H7 (cell line): Measurements from ENCODE around the gene PTBP3. TPM values are rescaled to one million over a fixed set of nuclear protein-coding genes. Genes with fewer than 3 reads are reported as not detected.
"Not testable (repeated sequence)": the region's sequence is repeated elsewhere in the genome, so short reads cannot be mapped to it uniquely, and the experiment has no call there.

ENCODE experiments used
- DNase-seq: peaks from one replicate; pipeline ENCODE4 v3.0.0; 2012
- H3K27me3 ChIP-seq: 2 replicates; pipeline ENCODE4 v1.6.0; 2011; ENCODE audit warnings: mild to moderate bottlenecking, low read length; ENCODE audit not compliant: control insufficient read depth, insufficient read depth
- H3K36me3 ChIP-seq: replicated peaks from 2 replicates; pipeline ENCODE4 v1.5.1; 2011; ENCODE audit warnings: low read length; ENCODE audit not compliant: control insufficient read depth, insufficient read depth
- H3K4me3 ChIP-seq: 2 replicates; pipeline ENCODE4 v1.5.1; 2011; ENCODE audit warnings: low read depth, mild to moderate bottlenecking, control low read depth, low read length, moderate library complexity; ENCODE audit not compliant: insufficient read depth
- total RNA-seq: library from RNA; depleted of rRNA; stranded (reverse); fragments of >200 nt; shearing (Covaris generic); gene quantifications from 2 replicates; pipeline ENCODE4 v1.2.3, GENCODE V29; 2014

The PTBP3 gene
- total RNA-seq, 1 experiment from 2014 or later, result 57.5 TPM

GRCh38 chr9:112369817-112370216 lies 36.4 kb upstream of the PTBP3 start:
- H3K4me3 ChIP-seq, result no peak overlapping the region
- DNase-seq, result no peak

DNA sequence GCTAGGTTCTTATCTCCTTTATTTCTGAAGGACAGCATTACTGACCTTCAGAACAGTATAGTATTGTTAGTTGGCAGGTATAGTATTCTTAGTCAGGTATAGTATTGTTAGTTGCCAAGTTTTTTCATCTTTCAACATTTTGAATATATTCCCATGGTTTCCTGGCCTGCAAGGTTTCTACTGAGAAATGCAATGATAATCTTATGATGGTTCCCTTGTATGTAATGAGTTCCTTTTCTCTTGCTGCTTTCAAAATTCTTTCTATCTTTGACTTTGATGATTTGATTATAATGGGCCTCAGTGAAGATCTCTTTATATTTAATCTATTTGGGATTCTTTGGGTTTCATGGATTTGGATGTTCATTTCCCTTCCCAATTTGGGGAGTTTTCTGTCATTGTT lies 34.0 kb upstream of the PTBP3 start:
- no peaks in the 10 kb centered on the region for H3K36me3 ChIP-seq
- DNase-seq, result no peak
- no peak overlapping the region for H3K4me3 ChIP-seq
- H3K27me3 ChIP-seq, result no peaks in the 10 kb centered on the region

More at GRCh38 chr9:112369817-112370216, 36.4 kb upstream of the PTBP3 start:
- H3K27me3 ChIP-seq, result no peaks in the 10 kb centered on the region
- H3K36me3 ChIP-seq, result no peaks in the 10 kb centered on the region

- no peaks in the 10 kb centered on the region for H3K36me3 ChIP-seq
- no peak for DNase-seq
- H3K27me3 ChIP-seq, result no peaks in the 10 kb centered on the region
- no peak overlapping the region for H3K4me3 ChIP-seq
Measured at GRCh38 chr9:112366591-112366990, 33.2 kb upstream of the PTBP3 start.

DNA sequence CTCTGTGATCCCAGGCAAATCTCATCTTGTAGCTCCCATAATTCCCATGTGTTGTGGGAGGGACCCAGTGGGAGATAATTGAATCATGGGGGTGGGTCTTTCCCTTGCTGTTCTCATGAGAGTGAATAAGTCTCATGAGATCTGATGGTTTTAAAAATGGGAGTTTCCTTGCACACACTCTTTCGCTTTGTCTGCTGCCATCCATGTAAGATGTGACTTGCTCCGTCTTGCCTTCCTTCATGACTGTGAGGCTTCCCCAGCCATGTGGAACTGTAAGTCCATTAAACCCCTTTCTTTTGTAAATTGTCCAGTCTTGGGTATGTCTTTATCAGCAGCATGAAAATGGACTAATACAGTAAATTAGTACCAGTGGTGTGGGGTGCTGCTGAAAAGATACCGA lies 31.8 kb upstream of the PTBP3 start:
- not testable (repeated sequence) for DNase-seq, H3K27me3 ChIP-seq, H3K36me3 ChIP-seq, H3K4me3 ChIP-seq

DNA sequence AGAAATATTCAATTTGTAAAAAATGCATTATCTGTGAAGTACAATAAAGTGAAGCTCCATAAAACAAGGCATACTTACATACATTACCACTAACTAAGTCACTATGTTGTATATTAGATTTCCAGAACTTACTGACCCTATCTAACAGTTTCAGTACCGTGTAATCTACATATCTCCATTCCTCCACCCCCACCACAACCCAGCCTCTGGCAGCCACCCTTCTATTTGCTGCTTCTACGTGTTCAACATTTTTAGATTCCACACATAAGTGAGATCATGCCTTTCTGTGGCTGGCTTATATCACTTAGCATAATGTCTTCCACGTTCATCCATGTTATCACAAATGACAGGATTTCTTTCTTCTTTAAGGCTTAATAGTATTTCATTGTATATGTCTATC lies 31.3 kb upstream of the PTBP3 start:
- no peak overlapping the region for H3K4me3 ChIP-seq
- no peak for DNase-seq
- no peaks in the 10 kb centered on the region for H3K27me3 ChIP-seq
- no peaks in the 10 kb centered on the region for H3K36me3 ChIP-seq

GRCh38 chr9:112361601-112362000 lies 28.2 kb upstream of the PTBP3 start:
- no peak overlapping the region for H3K4me3 ChIP-seq
- peak; percentile 22 for DNase-seq
- H3K36me3 ChIP-seq, result no peaks in the 10 kb centered on the region
- H3K27me3 ChIP-seq, result no peaks in the 10 kb centered on the region

DNA sequence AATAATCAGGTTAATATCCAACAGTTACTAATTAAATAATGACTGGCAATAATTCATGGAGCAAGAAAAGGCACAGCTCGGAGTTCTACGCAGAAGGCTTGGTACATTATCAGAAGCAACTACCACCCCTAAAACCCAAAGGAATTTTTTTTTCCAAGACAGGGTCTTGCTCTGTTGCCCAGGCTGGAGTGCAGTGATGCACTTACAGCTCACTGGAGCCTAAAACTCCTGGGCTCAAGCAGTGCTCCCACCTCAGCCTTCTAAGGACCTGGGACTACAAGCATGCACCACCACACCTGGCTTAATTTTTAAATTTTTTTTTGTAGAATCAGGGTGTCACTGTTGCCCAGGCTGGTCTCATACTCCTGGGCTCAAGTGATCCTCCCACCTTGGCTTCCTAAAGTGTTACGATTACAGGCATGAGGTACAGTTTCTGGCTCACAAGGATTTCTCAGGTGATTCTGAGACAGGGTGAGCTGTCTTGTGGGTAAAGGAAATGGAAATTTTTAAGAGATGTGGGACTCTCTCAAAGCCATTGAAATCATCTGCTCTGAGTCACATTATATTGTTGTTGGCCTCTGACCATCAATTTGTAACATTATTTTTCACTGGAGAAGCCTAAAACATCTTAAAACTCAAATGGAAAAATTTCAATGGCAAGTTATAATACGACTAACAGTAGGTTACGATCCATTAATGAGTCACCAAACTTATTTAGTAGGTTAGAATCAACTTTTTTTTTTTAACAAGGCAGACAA lies 26.8 kb upstream of the PTBP3 start:
- no peak overlapping the region for H3K4me3 ChIP-seq
- DNase-seq, result no peak
- no peaks in the 10 kb centered on the region for H3K36me3 ChIP-seq

GRCh38 chr9:112355427-112355897 lies 22.0 kb upstream of the PTBP3 start:
- no peak for DNase-seq
- Histone ChIP-seq H3K4me3 (no peak overlapping the region), H3K36me3 (no peaks in the 10 kb centered on the region), H3K27me3 (no peaks in the 10 kb centered on the region)

More for the DNA sequence above, 26.8 kb upstream of the PTBP3 start:
- H3K27me3 ChIP-seq, result no peaks in the 10 kb centered on the region

- Histone ChIP-seq H3K27me3 (no peaks in the 10 kb centered on the region), H3K4me3 (no peak overlapping the region), H3K36me3 (no peaks in the 10 kb centered on the region)
- DNase-seq, result no peak
Measured at GRCh38 chr9:112354081-112354743, 20.8 kb upstream of the PTBP3 start.

GRCh38 chr9:112352209-112352608 lies 18.8 kb upstream of the PTBP3 start:
- Histone ChIP-seq H3K4me3 (no peak overlapping the region), H3K36me3 (no peaks in the 10 kb centered on the region), H3K27me3 (no peaks in the 10 kb centered on the region)
- no peak for DNase-seq

- no peak for DNase-seq
- Histone ChIP-seq H3K4me3 (no peak overlapping the region), H3K27me3 (no peaks in the 10 kb centered on the region), H3K36me3 (no peaks in the 10 kb centered on the region)
Measured at GRCh38 chr9:112351184-112351583, 17.8 kb upstream of the PTBP3 start.

DNA sequence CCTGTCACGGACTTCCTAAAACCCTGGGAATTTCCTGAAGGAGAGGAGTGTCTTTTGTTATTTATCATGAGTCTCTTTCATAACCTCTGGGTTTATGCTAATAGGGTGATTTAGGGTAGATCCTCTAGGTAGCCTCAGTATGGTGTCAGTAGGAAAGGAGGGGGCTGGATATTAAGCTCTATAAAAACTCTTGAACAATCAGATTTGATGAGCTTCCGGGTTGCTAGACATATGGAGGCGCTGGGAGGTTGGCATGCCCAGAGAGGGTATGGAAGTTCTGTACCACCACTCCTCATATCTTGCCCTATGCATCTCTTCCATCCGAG lies 15.6 kb upstream of the PTBP3 start:
- Histone ChIP-seq H3K27me3 (no peaks in the 10 kb centered on the region), H3K36me3 (no peaks in the 10 kb centered on the region), H3K4me3 (no peak overlapping the region)
- DNase-seq, result peak; percentile 12

DNA sequence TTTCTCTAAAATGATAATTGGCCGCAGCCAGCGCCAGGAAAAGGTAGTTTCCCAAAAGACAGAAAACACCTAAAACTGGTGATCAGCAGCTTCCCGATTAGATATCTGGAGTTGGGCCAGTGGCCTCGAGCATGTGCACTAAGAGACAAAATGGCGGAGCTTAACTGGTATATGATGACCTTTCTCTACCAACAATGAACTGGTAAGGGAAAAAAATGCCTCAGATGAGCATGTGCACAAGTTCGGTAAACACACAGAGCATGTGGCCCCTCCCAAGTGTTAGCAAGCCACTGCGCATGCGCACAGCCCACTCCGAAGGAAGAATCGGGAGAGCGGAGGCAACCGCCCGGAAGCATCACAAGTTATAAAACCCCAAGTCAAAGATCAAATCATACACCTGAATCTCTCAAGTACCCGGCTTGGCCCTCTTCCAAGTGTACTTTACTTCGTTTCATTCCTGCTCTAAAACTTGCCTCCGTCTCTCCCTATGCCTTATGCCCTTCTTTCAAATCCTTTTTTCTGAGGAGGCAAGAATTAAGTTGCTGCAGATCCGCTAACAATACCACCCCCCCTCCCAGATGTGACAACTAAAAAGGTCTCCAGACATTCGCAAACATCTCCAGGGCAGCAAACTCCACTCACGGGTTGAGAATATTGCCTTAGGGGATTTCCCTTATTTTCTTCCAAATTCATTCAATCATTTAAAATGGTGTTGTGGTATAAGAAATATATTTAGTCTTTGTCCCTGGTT lies 15.0 kb upstream of the PTBP3 start:
- peak overlapping the region; percentile 27 for H3K4me3 ChIP-seq
- DNase-seq, result peak; percentile 20
- no peaks in the 10 kb centered on the region for H3K36me3 ChIP-seq
- H3K27me3 ChIP-seq, result no peaks in the 10 kb centered on the region

DNA sequence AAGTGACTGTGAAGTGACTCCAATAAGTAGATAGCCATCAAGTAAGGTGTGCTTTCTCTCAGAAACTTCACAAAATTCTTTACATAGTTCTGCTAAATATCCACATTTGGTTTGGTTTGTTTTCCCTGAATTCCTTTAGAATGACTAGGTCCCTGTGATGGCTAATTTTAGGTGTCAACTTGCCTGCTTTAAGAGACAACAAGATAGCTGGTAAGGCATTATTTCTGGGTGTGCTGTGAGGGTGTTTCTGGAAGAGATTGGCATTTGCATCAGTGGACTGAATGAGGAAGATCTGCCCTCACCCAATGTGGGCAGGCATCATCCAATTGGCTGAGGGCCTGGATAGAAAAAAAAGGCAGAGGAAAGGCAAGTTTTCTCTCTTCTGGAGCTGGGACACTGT lies 8.3 kb upstream of the PTBP3 start:
- no peak for DNase-seq
- Histone ChIP-seq H3K36me3 (no peaks in the 10 kb centered on the region), H3K27me3 (no peaks in the 10 kb centered on the region), H3K4me3 (no peak overlapping the region)

GRCh38 chr9:112339886-112340285 lies 6.5 kb upstream of the PTBP3 start:
- Histone ChIP-seq H3K4me3 (no peak overlapping the region), H3K27me3 (no peaks in the 10 kb centered on the region), H3K36me3 (no peaks in the 10 kb centered on the region)
- DNase-seq, result no peak
